A673 (cell line): ENCODE measurements around the gene MOCS2. TPM values are rescaled to one million over a fixed set of nuclear protein-coding genes. Genes with fewer than 3 reads are reported as not detected.

Source experiments
- BruUV-seq: library from RNA; stranded (reverse); fragments of 400-500 nt; replicated peaks from 2 replicates; lab custom pipeline; 2021; lab: Mats Ljungman, UMichigan
- CTCF ChIA-PET: fragments of 300-600 bp; sonication (Branson Sonifier 250); formaldehyde crosslinking; loops from one replicate; lab custom pipeline; 2022; ENCODE audit warnings: antibody characterized with exemption; lab: Charles Lee
- POLR2A ChIA-PET: fragments of 300-600 bp; sonication (Branson Sonifier 250); formaldehyde crosslinking; loops from one replicate; lab custom pipeline; 2022; ENCODE audit warnings: antibody characterized with exemption; ENCODE audit not compliant: low non-redundant PET; lab: Charles Lee
- DNase-seq: peaks from one replicate; pipeline ENCODE4 v3.0.0-alpha.2; 2015; ENCODE audit warnings: low spot score
- H3K27ac ChIP-seq: fragments of 200-600 bp; sonication (generic); 2 replicates; pipeline ENCODE4 v1.5.1; 2016; ENCODE audit warnings: mixed run types, low read depth, mild to moderate bottlenecking, mixed read lengths, antibody characterized with exemption, low read length; ENCODE audit not compliant: poor library complexity, severe bottlenecking
- H3K27me3 ChIP-seq: fragments of 200-600 bp; sonication (generic); replicated peaks from 2 replicates; pipeline ENCODE4 v1.6.1; 2017; ENCODE audit warnings: mixed run types, low read depth, mild to moderate bottlenecking, mixed read lengths, antibody characterized with exemption, low read length; ENCODE audit not compliant: insufficient read depth, poor library complexity
- H3K36me3 ChIP-seq: fragments of 200-600 bp; sonication (generic); 2 replicates; pipeline ENCODE4 v1.6.1; 2016; ENCODE audit warnings: mixed run types, mild to moderate bottlenecking, mixed read lengths, antibody characterized with exemption, low read length; ENCODE audit not compliant: insufficient read depth, poor library complexity, severe bottlenecking
- H3K4me1 ChIP-seq: fragments of 200-600 bp; sonication (generic); 2 replicates; pipeline ENCODE4 v1.6.1; 2017; ENCODE audit warnings: mixed run types, mild to moderate bottlenecking, mixed read lengths, antibody characterized with exemption, low read length; ENCODE audit not compliant: insufficient read depth, poor library complexity, severe bottlenecking
- H3K4me3 ChIP-seq: fragments of 200-600 bp; sonication (generic); 2 replicates; pipeline ENCODE4 v1.5.1; 2016; ENCODE audit warnings: low read depth, mixed run types, mild to moderate bottlenecking, mixed read lengths, low read length; ENCODE audit not compliant: poor library complexity, severe bottlenecking
- H3K9me3 ChIP-seq: fragments of 200-600 bp; sonication (generic); 2 replicates; pipeline ENCODE4 v1.6.1; 2016; ENCODE audit warnings: mixed run types, low read depth, mild to moderate bottlenecking, mixed read lengths, antibody characterized with exemption, low read length; ENCODE audit not compliant: poor library complexity, severe bottlenecking
- CTCF ChIP-seq: fragments of 300-800, 200-600 bp; sonication (generic); conservative IDR thresholded peaks from 2 replicates; pipeline ENCODE4 v1.5.1; 2017; ENCODE audit warnings: low read depth, mild to moderate bottlenecking, antibody characterized with exemption, low read length, moderate library complexity, mixed read lengths
- EZH2 ChIP-seq: fragments of 200-600 bp; sonication (generic); IDR thresholded peaks from 2 replicates; pipeline ENCODE4 v1.6.1; 2017; ENCODE audit warnings: borderline replicate concordance, low read depth, mild to moderate bottlenecking, mixed read lengths, antibody characterized with exemption, low read length; ENCODE audit not compliant: poor library complexity, severe bottlenecking
- intact Hi-C: fragments of 100-400 bp; cut with micrococcal nuclease; formaldehyde crosslinking; loops from one replicate; pipeline ENCODE4 v1.10.0; 2022; ENCODE audit not compliant: unreplicated experiment
- total RNA-seq: library from RNA; stranded (reverse); gene quantifications from 2 replicates; pipeline ENCODE4 v1.2.3, GENCODE V29; 2021

The MOCS2 gene
- total RNA-seq, 1 experiment from 2014 or later: 41.7 TPM

DNA sequence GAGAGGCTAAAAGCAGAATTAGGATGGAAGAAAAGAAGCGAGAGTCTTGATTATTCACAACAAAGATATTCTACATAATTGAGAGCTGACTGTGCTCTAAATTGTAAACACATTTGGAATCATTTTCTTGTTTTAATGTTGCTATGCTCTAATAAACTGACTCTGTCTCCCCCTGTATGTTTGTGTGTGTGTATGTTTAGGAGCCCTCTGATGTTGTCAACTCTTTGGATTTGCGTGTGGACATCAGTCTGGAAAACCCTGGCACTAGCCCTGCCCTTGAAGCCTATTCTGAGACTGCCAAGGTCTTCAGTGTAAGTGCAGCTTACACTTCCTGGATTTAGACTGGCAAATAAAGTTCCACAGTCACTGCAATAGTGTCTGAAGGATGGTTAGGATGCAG is 37.8 kb downstream of the MOCS2 start:
- ChIA-PET CTCF (no interaction called here), POLR2A (no interaction called here)
- Histone ChIP-seq H3K36me3 (no peaks in the 10 kb centered on the region), H3K27ac (no peak overlapping the region), H3K4me3 (no peak overlapping the region), H3K27me3 (no peaks in the 10 kb centered on the region), H3K9me3 (no peaks in the 10 kb centered on the region), H3K4me1 (no peaks in the 10 kb centered on the region)
- TF ChIP-seq EZH2 (no peak), CTCF (no peak)
- intact Hi-C loops: no loop called here
- no TSS peak for BruUV-seq
- no peak for DNase-seq

DNA sequence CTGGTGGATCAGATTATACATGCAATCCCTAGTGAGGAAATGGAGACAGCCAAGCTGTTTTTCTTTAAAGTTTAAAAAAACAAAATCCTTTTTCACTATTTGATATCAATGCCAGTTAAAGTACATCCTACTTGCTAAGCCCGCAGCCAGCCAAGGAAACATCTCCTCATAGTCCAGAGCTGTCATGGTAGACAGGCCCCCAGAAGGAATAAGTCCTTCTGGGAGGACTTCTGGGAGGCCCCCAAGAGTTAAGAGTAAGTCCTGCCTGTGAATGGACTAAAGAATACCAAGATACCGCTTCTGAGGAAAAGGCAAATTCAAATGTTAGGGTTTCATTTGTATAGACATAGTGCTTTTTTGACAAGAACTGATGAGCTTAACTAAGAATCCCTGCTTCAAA is 38.3 kb downstream of the MOCS2 start:
- no peaks in the 10 kb centered on the region for H3K36me3 ChIP-seq
- CTCF ChIA-PET: no interaction called here
- no TSS peak for BruUV-seq

DNA sequence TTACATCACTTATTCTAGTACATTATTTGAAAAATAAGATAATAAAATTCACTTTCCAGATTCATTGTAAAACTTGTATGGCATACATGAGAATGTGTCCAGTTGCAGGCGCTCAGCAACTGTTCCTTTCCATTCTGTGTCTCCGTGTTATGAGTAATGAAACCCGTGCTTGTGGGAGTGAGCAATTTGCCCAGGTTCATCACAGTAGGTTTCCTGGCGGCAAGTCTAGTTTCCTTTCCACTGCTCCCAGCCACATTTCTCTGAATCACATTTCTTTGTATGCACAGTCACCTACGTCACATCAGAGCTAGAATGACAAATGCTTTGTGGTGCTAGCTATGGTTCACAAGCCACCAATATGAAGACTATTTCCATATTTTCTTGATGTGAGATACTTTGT is 39.9 kb downstream of the MOCS2 start:
- DNase-seq: no peak
- no peak overlapping the region for H3K27ac ChIP-seq
- H3K4me1 ChIP-seq: no peaks in the 10 kb centered on the region

More for the DNA sequence above, 38.3 kb downstream of the MOCS2 start:
- intact Hi-C loops: no loop called here
- Histone ChIP-seq H3K4me3 (no peak overlapping the region), H3K4me1 (no peaks in the 10 kb centered on the region), H3K9me3 (no peaks in the 10 kb centered on the region), H3K27ac (no peak overlapping the region), H3K27me3 (no peaks in the 10 kb centered on the region)
- no peak for TF ChIP-seq CTCF
- TF ChIP-seq EZH2: no peak
- no peak for DNase-seq
- POLR2A ChIA-PET: no interaction called here

More for the DNA sequence above, 39.9 kb downstream of the MOCS2 start:
- Histone ChIP-seq H3K36me3 (no peaks in the 10 kb centered on the region), H3K4me3 (no peak overlapping the region), H3K9me3 (no peaks in the 10 kb centered on the region), H3K27me3 (no peaks in the 10 kb centered on the region)
- TF ChIP-seq CTCF (no peak), EZH2 (no peak)
- POLR2A ChIA-PET: no interaction called here
- intact Hi-C loops: no loop called here
- no TSS peak for BruUV-seq
- CTCF ChIA-PET: no interaction called here
